K562 (cell line): Measurements from ENCODE around the gene OTOGL. TPM values are rescaled to one million over a fixed set of nuclear protein-coding genes. Genes with fewer than 3 reads are reported as not detected.

ENCODE experiments used
- ATAC-seq: fragments of 200-7000 bp; cut with Tn5 transposase; 3 replicates; pipeline ENCODE4 v1.9.1; 2020; ENCODE audit warnings: moderate library complexity
- BruUV-seq: library from RNA; stranded (reverse); fragments of 400-500 nt; replicated peaks from 2 replicates; lab custom pipeline; 2021; lab: Mats Ljungman, UMichigan
- CTCF ChIA-PET: fragments of 300-600 bp; formaldehyde crosslinking; extraction: SDS; loops from one replicate; lab custom pipeline; 2021; ENCODE audit warnings: low intra/inter-chr PET ratio; lab: Yijun Ruan, JAX
- POLR2A ChIA-PET: fragments of 300-600, 350-650 bp; sonication (Branson Sonifier 250); formaldehyde crosslinking; extraction: SDS; loops from one replicate; lab custom pipeline; 2021; ENCODE audit warnings: antibody characterized with exemption, inconsistent platforms; lab: Yijun Ruan, JAX
- DNase-seq, 4 experiments: peaks; one replicate each; pipeline versions ENCODE4 v3.0.0 to v3.0.0-alpha.2; 2011 to 2018; ENCODE audit warnings: low spot score in 3 of 4, mixed read lengths in 3 of 4; ENCODE audit errors: extremely low read depth in 1 of 4
- FAIRE-seq: peaks from 2 replicates; lab custom pipeline; 2011; peaks lifted over from hg19 to GRCh38; lab: Jason Lieb, UNC
- H2AFZ ChIP-seq: 2 replicates; pipeline ENCODE4 v1.6.0; 2011; ENCODE audit warnings: low read depth, low read length, control low read depth, inconsistent platforms
- H3K27ac ChIP-seq: fragments of 200-600 bp; 3 replicates; pipeline ENCODE4 v1.8.0; 2011; ENCODE audit warnings: low read depth, mild to moderate bottlenecking, control low read depth, inconsistent platforms, low read length, moderate library complexity, mixed read lengths; ENCODE audit errors: extremely low read depth
- H3K27me3 ChIP-seq, 2 experiments: fragments of 300-600 bp in 1 of 2; 2 replicates in 1 of 2; 3 replicates in 1 of 2; pipeline versions ENCODE4 v1.6.0 to v1.8.0; 2011; ENCODE audit warnings: inconsistent platforms in 2 of 2, low read length in 2 of 2, mild to moderate bottlenecking in 1 of 2, mixed read lengths in 1 of 2, moderate library complexity in 1 of 2; ENCODE audit not compliant: control insufficient read depth in 2 of 2, insufficient read depth in 2 of 2
- H3K36me3 ChIP-seq: fragments of 300-600 bp; 3 replicates; pipeline ENCODE4 v1.8.0; 2011; ENCODE audit warnings: mild to moderate bottlenecking, low read length, inconsistent platforms; ENCODE audit not compliant: control insufficient read depth, insufficient read depth
- H3K4me1 ChIP-seq, 2 experiments: fragments of 200-600 bp in 1 of 2; replicated peaks in 1 of 2; 2 replicates in 1 of 2; 3 replicates in 1 of 2; pipeline versions ENCODE4 v1.5.1 to v1.8.0; 2011; ENCODE audit warnings: inconsistent platforms in 2 of 2, low read length in 2 of 2, mild to moderate bottlenecking in 1 of 2, mixed read lengths in 1 of 2, moderate library complexity in 1 of 2; ENCODE audit not compliant: control insufficient read depth in 2 of 2, insufficient read depth in 2 of 2
- H3K4me2 ChIP-seq: 2 replicates; pipeline ENCODE4 v1.6.1; 2011; ENCODE audit warnings: low read length, control low read depth, inconsistent platforms, mixed read lengths; ENCODE audit not compliant: insufficient read depth
- H3K4me3 ChIP-seq: fragments of 200-600 bp; sonication (generic), shearing (Covaris generic); 2 replicates; pipeline ENCODE4 v1.5.1; 2016; ENCODE audit warnings: control low read depth, inconsistent platforms
- H3K79me2 ChIP-seq: fragments of 200-600 bp; 3 replicates; pipeline ENCODE4 v1.8.0; 2011; ENCODE audit warnings: low read length, inconsistent platforms; ENCODE audit not compliant: control insufficient read depth, insufficient read depth
- H3K9ac ChIP-seq, 2 experiments: 2 replicates each; pipeline versions ENCODE4 v1.6.0 to v1.6.1; 2011; ENCODE audit warnings: low read depth in 2 of 2, low read length in 2 of 2, control low read depth in 1 of 2, inconsistent platforms in 1 of 2, mild to moderate bottlenecking in 1 of 2, mixed read lengths in 1 of 2; ENCODE audit not compliant: insufficient read depth in 1 of 2
- H3K9me1 ChIP-seq: one replicate; pipeline ENCODE4 v1.6.0; 2011; ENCODE audit warnings: inconsistent platforms, mild to moderate bottlenecking, low read length, moderate library complexity; ENCODE audit not compliant: control insufficient read depth, insufficient read depth
- H3K9me3 ChIP-seq: replicated peaks from 2 replicates; pipeline ENCODE4 v1.5.1; 2011; ENCODE audit warnings: low read depth, low read length, inconsistent platforms; ENCODE audit not compliant: control insufficient read depth, insufficient read depth
- H4K20me1 ChIP-seq: replicated peaks from 2 replicates; pipeline ENCODE4 v1.6.1; 2011; ENCODE audit warnings: low read length, inconsistent platforms, mixed read lengths; ENCODE audit not compliant: control insufficient read depth, insufficient read depth
- BDP1 ChIP-seq: IDR thresholded peaks from 3 replicates; pipeline ENCODE4 v1.6.1; 2011; ENCODE audit not compliant: insufficient read length, insufficient read depth
- ELF1 ChIP-seq: fragments of 200-800 bp; sonication (Bioruptor generic); IDR thresholded peaks from 2 replicates; pipeline ENCODE4 v1.6.1; 2016; ENCODE audit warnings: missing genetic modification characterization, missing compliant biosample characterization
- MEF2D ChIP-seq: conservative IDR thresholded peaks from 2 replicates; pipeline ENCODE4 v1.6.1; 2016; ENCODE audit warnings: low read depth, missing genetic modification characterization, missing compliant biosample characterization
- NEUROD1 ChIP-seq: fragments of 150-350 bp; IDR thresholded peaks from 2 replicates; pipeline ENCODE4 v1.6.1; 2014; ENCODE audit warnings: borderline replicate concordance, low read length, low read depth; ENCODE audit not compliant: partially characterized antibody
- NONO ChIP-seq, 2 experiments: fragments of 200-400 bp in 1 of 2; fragments of 450-650 bp in 1 of 2; formaldehyde crosslinking in 1 of 2; IDR thresholded peaks; 2 replicates each; pipeline ENCODE4 v1.6.1; 2017; ENCODE audit warnings: low read depth in 2 of 2, mild to moderate bottlenecking in 2 of 2, moderate library complexity in 2 of 2, low read length in 1 of 2
- RBM22 ChIP-seq: fragments of 200-400 bp; formaldehyde crosslinking; IDR thresholded peaks from 2 replicates; pipeline ENCODE4 v1.6.1; 2018; ENCODE audit warnings: low read length, low read depth; ENCODE audit not compliant: poor library complexity, severe bottlenecking
- RUNX1 ChIP-seq: sonication (generic); IDR thresholded peaks from 2 replicates; pipeline ENCODE4 v1.6.1; 2016; ENCODE audit warnings: antibody characterized with exemption, low read depth
- SRF ChIP-seq, 2 experiments: fragments of 250-450, 450-650 bp in 1 of 2; sonication (Bioruptor Pico) in 1 of 2; sonication (generic) in 1 of 2; formaldehyde crosslinking; IDR thresholded peaks; 2 replicates each; pipeline versions ENCODE4 v1.5.0 to v1.5.1; 2020 to 2022; ENCODE audit warnings: mild to moderate bottlenecking in 1 of 2, missing genetic modification reagents in 1 of 2
- SUPT5H ChIP-seq: fragments of 450-650 bp; IDR thresholded peaks from 2 replicates; pipeline ENCODE4 v1.6.1; 2016
- TBL1XR1 ChIP-seq, 2 experiments: IDR thresholded peaks; 2 replicates each; pipeline ENCODE4 v1.6.1; 2012; ENCODE audit warnings: improper control_type of control experiment in 2 of 2, low read length in 2 of 2, mild to moderate bottlenecking in 1 of 2
- ZNF696 ChIP-seq: fragments of 250-450 bp; sonication (Bioruptor Pico); conservative IDR thresholded peaks from 2 replicates; pipeline ENCODE4 v1.4.0; 2020; ENCODE audit warnings: mild to moderate bottlenecking, moderate library complexity
- ZNF75A ChIP-seq: fragments of 450-650 bp; formaldehyde crosslinking; IDR thresholded peaks from 2 replicates; pipeline ENCODE4 v1.4.0; 2020; ENCODE audit warnings: mild to moderate bottlenecking
- WGBS: fragments of 100-300 bp; shearing (Covaris generic); methylation state at CpG from one replicate; pipeline ENCODE4 v1.1.6; 2016; ENCODE audit warnings: low coverage, mixed read lengths; ENCODE audit not compliant: insufficient coverage; ENCODE audit errors: missing lambda C conversion rate; 5-methylcytosine and 5-hydroxymethylcytosine counted together
- in situ Hi-C: fragments of 300-500 bp; cut with MboI; formaldehyde crosslinking; loops from 4 replicates; pipeline ENCODE4 v1.15.0; 2018; ENCODE audit warnings: inconsistent platforms, mixed read lengths
- intact Hi-C: fragments of 100-400 bp; cut with micrococcal nuclease; formaldehyde crosslinking; loops from 2 replicates; pipeline ENCODE4 v1.14.2; 2022
- polyA plus RNA-seq, 8 experiments: library from polyadenylated mRNA; depleted of rRNA in 4 of 8; stranded (reverse) in 5 of 8; unstranded in 3 of 8; fragments of >200 nt; fragmentation: Nextera tagmentation in 2 of 8; fragmentation: Illumina TruSeq in 1 of 8; extraction: Ambion mirVana in 2 of 8; extraction: Trizol in 1 of 8; gene quantifications; 2 replicates each; pipeline versions ENCODE4 v1.2.1 to v1.2.3, GENCODE V29; 2011 to 2014; ENCODE audit warnings: inconsistent platforms in 1 of 8, missing spikeins in 1 of 8
- total RNA-seq, 7 experiments: library from RNA; depleted of rRNA in 6 of 7; stranded (reverse); fragments of >200 nt in 6 of 7; fragmentation: Illumina TruSeq in 2 of 7; extraction: Trizol in 2 of 7; gene quantifications; 2 replicates each; pipeline versions ENCODE4 v1.2.1 to v1.2.3, GENCODE V29; 2011 to 2021; ENCODE audit warnings: low replicate concordance in 1 of 7
- TF ChIP-seq, protein P1 (sequence below), 2 experiments: IDR thresholded peaks in 1 of 2; conservative IDR thresholded peaks in 1 of 2; 2 replicates each; pipeline ENCODE4 v1.6.1; 2016; ENCODE audit warnings: low read depth in 2 of 2, mild to moderate bottlenecking in 1 of 2, missing compliant biosample characterization in 1 of 2, missing genetic modification characterization in 1 of 2, moderate library complexity in 1 of 2

The OTOGL gene
- total and polyA plus RNA-seq, 9 of the 15 experiments (the other 6 are each of a cell fraction or from before 2014, with no cell fraction given): 0.02 to 0.03 TPM; not detected in 7

DNA sequence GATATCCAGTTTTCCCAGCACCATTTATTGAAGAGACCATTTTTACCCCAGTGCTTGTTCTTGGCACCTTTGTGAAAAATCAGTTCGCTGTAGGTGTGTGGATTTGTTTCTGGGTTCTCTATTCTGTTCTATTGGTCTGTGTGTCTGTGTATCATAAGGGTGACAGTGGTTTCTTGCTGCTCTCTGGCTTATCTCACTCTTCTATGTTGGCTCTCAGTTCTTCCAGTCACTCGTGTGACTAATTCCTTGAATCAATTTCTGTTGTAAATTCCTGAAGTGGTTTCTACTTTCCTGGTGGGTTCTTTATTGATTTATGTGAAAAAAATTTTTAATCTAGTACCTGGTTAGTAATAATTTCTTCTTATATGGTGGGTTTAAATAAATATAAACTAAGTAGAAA is 58.3 kb downstream of the OTOGL start (continued):
- TF ChIP-seq NONO (IDR thresholded peaks at IDR 0.05; ENCODE audit: low read depth in 2 of 2, low read length in 1 of 2): no peak

DNA sequence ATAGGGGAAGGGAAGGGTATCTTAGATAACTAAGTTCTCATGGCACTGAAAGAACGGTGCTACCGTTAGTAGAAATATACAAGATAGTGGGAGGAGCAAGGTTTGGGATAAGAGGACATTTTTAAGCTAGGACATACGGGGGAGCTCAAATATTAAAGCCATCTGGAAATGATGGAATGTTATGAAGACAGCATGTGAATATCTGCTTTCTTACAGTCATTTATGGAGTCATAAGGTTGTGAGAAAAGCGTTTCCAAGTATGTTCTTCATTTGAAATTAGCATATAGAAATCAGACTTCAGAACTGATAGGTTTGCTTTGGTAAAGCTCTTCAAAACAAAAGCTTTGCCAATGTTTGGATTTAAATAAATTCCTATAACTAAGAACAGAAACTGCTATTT is 62.3 kb downstream of the OTOGL start:
- 0% methylated on average over 4 of the region's 4 CpGs for WGBS
- Histone ChIP-seq H3K4me3 (no peak overlapping the region), H3K27me3 (no peaks in the 10 kb centered on the region), H3K27ac (no peak overlapping the region), H4K20me1 (no peaks in the 10 kb centered on the region), H3K79me2 (no peaks in the 10 kb centered on the region), H3K36me3 (no peaks in the 10 kb centered on the region), H3K9me3 (no peaks in the 10 kb centered on the region), H3K4me1 (no peaks in the 10 kb centered on the region), H3K4me2 (no peak overlapping the region), H2AFZ (no peak overlapping the region), H3K9ac (no peak overlapping the region), H3K9me1 (no peaks in the 10 kb centered on the region)
- CTCF ChIA-PET: no interaction called here
- DNase-seq (no peak), ATAC-seq (no peak), FAIRE-seq (no peak)
- BruUV-seq: no TSS peak
- in situ Hi-C loops: no loop called here
- TF ChIP-seq MEF2D (tag): no peak
- TF ChIP-seq SUPT5H: no peak
- TF ChIP-seq, protein P1, sequence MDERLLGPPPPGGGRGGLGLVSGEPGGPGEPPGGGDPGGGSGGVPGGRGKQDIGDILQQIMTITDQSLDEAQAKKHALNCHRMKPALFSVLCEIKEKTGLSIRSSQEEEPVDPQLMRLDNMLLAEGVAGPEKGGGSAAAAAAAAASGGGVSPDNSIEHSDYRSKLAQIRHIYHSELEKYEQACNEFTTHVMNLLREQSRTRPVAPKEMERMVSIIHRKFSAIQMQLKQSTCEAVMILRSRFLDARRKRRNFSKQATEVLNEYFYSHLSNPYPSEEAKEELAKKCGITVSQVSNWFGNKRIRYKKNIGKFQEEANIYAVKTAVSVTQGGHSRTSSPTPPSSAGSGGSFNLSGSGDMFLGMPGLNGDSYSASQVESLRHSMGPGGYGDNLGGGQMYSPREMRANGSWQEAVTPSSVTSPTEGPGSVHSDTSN (CRISPR knock-in tag; IDR thresholded peaks at IDR 0.05; ENCODE audit: low read depth): no peak
- TF ChIP-seq, protein P1 (tag; conservative IDR thresholded peaks at IDR 0.05; ENCODE audit: low read depth): no peak
- no peak for TF ChIP-seq BDP1
- TF ChIP-seq RBM22: no peak
- no peak for TF ChIP-seq ELF1 (tag)
- no peak for TF ChIP-seq ZNF696 (CRISPR knock-in tag)
- TF ChIP-seq TBL1XR1 (IDR thresholded peaks at IDR 0.05; ENCODE audit: low read length in 2 of 2): no peak
- no peak for TF ChIP-seq ZNF75A (CRISPR knock-in tag)
- TF ChIP-seq NEUROD1: no peak
- no peak for TF ChIP-seq SRF (CRISPR knock-in tag; IDR thresholded peaks at IDR 0.05)
- TF ChIP-seq RUNX1: no peak
- POLR2A ChIA-PET: interaction anchor here (1.0 kb wide), 1 partner anchor 12 kb away, joined by 3 read pairs; no protein-coding TSS in a partner anchor
- intact Hi-C loops: no loop called here
